ENCODE results near the gene ATM.

DNA sequence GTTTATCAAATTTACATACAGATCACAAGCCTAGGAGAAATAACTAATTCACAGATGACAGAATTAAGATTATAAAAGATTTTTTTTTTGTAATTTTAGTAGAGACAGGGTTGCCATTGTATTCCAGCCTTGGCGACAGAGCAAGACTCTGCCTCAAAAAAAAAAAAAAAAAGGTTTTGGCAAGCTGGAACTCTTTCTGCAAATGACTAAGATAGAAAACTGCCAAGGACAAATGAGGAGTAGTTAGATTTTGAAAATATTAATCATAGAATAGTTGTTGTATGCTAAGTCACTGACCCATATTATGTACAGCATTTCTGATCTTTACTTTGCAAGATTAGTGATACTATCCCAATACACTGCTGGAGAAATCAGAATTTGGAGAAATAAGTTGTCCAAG is 145.3 kb downstream of the ATM start:
- TF ChIP-seq, protein P1, sequence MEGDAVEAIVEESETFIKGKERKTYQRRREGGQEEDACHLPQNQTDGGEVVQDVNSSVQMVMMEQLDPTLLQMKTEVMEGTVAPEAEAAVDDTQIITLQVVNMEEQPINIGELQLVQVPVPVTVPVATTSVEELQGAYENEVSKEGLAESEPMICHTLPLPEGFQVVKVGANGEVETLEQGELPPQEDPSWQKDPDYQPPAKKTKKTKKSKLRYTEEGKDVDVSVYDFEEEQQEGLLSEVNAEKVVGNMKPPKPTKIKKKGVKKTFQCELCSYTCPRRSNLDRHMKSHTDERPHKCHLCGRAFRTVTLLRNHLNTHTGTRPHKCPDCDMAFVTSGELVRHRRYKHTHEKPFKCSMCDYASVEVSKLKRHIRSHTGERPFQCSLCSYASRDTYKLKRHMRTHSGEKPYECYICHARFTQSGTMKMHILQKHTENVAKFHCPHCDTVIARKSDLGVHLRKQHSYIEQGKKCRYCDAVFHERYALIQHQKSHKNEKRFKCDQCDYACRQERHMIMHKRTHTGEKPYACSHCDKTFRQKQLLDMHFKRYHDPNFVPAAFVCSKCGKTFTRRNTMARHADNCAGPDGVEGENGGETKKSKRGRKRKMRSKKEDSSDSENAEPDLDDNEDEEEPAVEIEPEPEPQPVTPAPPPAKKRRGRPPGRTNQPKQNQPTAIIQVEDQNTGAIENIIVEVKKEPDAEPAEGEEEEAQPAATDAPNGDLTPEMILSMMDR (IDR thresholded peaks at IDR 0.05 in 2 of 3, conservative IDR thresholded peaks at IDR 0.05 in 1 of 3; ENCODE audit: control insufficient read depth in 2 of 3, extremely low read depth in 1 of 3, insufficient read depth in 1 of 3, low read depth in 3 of 3, low read length in 3 of 3), result no peak
- TF ChIP-seq POLR2AphosphoS5 (IDR thresholded peaks at IDR 0.05; ENCODE audit: low read length) (no peak), CREB1 (IDR thresholded peaks at IDR 0.05; ENCODE audit: low read depth) (no peak), FOXM1 (IDR thresholded peaks at IDR 0.05; ENCODE audit: low read depth, low read length) (no peak)
- TF ChIP-seq, protein P2, sequence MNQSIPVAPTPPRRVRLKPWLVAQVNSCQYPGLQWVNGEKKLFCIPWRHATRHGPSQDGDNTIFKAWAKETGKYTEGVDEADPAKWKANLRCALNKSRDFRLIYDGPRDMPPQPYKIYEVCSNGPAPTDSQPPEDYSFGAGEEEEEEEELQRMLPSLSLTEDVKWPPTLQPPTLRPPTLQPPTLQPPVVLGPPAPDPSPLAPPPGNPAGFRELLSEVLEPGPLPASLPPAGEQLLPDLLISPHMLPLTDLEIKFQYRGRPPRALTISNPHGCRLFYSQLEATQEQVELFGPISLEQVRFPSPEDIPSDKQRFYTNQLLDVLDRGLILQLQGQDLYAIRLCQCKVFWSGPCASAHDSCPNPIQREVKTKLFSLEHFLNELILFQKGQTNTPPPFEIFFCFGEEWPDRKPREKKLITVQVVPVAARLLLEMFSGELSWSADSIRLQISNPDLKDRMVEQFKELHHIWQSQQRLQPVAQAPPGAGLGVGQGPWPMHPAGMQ (IDR thresholded peaks at IDR 0.05; ENCODE audit: borderline replicate concordance), result no peak

All from GM12878 (cell line).